Skin of body (tissue), 2 donors: ENCODE measurements around the gene SNX1. TPM values are rescaled to one million over a fixed set of nuclear protein-coding genes. Genes with fewer than 3 reads are reported as not detected.
"Not testable (repeated sequence)": the region's sequence is repeated elsewhere in the genome, so short reads cannot be mapped to it uniquely, and the experiment has no call there.

Experiments used
- DNase-seq: peaks from one replicate; lab custom pipeline; 2025; lab: John Stamatoyannopoulos, UW
- total RNA-seq: library from RNA; depleted of rRNA; stranded (reverse); fragments of >200 nt; gene quantifications from one replicate; pipeline ENCODE4 v1.2.3, GENCODE V29; 2014

SNX1 gene
- total RNA-seq, 1 donor from 2014 or later, result 58.2 TPM

DNA sequence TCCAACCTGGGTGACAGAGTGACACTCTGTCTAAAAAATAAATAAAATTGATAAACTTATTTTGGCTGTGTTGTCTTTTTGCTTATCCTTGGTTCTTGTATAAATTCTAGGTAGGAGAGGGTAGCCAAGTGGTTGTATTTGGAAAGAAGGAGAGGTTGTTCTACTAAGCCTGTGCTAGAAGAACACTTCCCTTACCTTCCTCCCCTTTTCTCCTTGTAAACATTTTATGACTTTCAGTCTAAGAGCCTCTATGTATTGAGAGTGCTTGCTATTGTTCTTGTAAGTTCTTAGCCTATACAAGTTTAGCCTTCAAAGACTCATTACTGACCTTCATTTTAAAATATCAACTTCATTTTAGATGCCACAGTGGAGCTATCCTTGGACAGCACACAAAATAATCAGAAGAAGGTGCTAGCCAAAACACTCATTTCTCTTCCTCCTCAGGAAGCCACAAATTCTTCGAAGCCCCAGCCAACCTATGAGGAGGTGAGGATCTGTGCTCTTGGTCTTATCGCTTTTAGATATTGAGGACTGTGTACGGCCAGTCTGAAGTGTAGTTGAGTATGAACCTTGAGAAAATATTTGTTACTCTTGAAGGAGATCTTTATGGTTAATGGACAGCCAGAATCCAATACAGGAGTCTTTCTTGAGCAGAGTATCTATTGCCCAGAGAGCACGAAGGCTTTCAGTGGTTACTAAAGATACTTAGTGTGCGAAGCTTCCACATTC, 22.1 kb downstream of the SNX1 start:
- DNase-seq, result no peak

DNA sequence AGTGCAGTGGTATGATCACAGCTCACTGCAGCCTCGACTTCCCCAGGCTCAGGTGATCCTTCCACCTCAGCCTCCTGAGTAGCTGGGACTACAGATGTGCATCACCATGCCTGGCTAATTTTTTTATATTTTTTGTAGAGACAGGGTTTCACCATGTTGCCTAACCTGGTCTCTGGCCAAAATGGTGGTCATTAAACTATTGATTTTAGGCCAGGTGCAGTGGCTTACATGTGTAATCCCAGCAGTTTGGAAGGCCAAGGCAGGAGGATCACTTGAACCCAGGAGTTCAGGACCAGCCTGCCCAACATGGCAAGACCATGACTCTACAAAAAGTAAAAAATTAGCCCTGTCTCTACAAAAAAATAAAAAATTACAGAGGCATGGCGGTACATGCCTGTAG, 24.5 kb downstream of the SNX1 start:
- DNase-seq, result not testable (repeated sequence)

DNA sequence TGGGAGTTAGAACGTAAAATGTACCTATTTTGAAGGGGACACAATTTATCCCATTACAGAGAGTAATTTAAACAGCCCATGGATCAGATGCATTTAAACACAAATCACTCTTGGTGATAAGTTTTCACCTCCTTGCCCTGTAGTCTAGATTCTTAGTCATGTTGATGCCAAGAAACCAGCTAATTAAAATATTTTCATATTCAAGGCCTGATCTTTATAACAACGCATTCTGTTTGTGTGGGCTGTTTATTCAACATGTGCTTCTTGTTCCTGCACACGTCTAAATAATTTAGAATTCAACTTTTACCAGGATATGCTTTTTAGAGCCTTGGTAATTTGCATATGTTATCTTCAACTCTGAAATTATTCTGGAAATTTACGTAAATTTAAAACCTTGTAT, 25.8 kb downstream of the SNX1 start:
- DNase-seq, result no peak

DNA sequence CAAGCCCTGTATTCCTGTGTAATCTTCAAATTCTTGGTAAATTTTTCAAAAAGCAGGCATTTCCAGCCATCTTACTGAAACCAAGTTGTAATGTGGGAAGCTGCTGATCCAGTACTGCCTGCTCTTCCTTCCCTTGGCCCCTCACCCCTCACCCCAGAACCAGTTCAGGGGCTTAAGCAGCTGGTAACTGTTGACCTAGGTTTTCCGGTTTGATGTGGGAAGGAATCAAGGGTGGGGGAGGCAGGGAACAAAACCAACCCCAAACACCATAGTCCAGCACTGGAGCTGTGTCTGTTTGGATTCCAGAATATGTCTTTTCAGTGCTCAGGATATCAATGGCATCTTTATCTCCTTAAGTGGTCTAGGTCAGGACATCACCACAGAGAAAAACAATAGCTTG, 26.7 kb downstream of the SNX1 start:
- no peak for DNase-seq

DNA sequence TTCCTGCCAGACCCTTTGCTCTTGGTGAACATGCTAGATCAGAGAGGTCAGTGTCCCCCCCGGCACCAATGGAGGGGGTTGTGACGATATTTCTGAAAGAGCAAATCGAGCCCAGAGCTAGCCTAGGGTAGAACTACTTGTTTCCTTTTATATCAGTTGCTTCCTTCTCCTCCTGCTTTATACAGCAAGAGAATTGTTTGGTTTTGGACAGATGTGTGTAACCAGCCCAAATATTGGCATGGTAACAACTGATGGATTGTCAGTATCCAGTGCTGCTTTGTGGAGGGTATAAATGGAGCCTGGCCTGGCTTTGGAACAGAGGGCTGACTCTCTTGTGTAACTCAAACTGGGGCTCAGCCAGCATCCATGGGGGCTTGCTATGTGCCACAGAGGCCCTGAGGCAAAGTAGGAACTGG, 27.2 kb downstream of the SNX1 start:
- peak; percentile 22 for DNase-seq

DNA sequence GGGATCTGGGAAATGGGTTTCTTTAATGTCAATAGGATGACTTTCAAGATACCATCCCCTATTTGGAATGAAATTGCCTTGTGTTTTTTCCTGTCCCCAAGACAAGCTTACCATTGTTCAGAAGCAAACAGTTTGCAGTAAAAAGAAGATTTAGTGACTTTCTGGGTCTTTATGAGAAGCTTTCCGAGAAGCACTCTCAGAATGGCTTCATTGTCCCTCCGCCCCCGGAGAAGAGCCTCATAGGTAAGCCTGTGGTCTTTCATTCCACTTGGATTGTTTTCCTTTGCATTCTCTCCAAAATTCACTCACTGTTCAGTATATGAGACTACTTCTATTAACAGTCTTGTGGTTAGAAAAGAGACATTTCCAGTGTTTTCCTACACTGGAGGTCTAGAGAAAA, 30.2 kb downstream of the SNX1 start:
- no peak for DNase-seq

DNA sequence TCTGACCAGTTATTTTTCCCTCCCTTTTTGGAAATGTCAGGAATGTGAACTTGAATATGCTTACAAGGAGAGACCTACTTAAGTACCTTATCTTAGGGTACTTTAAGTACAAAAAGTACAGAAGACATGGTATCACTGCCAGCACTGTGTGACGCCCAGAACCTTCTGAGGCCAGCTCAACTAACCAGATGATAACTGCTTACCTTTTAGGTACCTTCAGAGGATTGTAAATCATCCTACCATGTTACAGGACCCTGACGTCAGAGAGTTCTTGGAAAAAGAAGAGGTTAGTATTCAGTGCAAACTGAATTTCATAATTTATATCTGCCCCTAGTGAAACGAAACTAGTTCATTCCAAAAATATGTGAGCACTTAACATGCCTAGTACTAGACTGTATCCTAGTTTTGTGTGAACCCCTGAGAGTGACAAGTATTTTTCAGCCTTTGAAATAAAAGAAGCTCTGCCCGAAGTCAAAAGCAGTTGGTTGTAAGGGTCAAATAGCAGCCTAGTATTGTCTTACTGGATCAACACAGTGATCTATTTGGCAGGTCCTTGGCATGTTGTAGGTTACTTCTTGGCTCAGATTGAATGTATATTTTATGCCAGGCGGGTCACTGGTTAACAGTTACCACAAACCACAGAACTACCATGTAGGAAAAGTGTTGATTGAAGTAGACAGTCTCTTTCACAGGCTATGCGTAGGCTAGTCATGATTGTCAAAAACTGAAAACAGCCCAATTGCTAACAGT, 31.9 kb downstream of the SNX1 start:
- no peak for DNase-seq

DNA sequence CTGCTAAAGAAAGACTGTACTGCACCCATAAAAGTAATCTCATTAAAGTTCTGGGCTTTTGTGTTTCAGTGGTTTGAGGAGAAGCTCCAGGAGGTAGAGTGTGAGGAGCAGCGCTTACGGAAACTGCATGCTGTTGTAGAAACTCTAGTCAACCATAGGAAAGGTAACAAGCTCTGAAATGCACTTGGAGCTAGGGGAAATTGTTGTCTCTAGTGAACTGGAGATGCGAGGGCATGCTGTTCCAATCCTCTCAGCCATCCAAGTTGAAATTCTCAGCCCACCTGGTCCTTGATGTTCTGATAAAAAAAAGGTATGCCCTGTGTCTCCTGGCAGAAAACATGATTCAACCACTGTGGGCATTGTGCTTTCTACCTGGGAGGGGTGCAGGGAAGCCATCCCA, 34.4 kb downstream of the SNX1 start:
- no peak for DNase-seq

DNA sequence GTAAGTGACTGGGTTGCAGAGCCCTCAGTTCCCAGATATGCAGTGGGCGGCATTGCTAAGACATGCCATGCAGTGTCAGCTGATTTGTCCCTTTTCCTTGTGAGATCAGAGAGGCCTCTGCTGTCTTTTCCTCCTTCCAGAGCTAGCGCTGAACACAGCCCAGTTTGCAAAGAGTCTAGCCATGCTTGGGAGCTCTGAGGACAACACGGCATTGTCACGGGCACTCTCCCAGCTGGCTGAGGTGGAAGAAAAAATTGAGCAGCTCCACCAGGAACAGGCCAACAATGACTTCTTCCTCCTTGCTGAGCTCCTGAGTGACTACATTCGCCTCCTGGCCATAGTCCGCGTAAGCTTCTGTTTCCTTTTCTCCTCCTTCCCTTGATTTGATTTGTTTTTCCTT, 35.8 kb downstream of the SNX1 start:
- DNase-seq, result no peak

DNA sequence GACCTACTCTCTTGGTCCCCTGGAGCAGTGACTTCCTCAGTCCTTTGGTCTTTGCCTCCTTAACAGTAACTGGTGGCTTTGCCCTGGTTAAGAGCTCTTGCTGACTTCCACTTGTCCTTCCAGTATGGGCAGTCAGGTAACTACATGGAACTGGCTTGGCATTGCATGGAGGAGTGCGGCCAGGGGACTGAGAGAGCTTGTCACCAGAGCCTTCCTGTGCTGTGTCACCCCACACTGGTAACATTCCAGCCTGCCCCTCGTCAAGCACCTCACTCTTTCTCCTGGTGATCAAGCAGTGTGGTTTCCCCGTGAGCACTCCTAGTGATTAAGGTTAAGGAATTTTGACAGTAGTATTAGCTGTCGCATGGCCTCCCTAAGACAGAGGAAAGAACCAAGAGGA, 36.4 kb downstream of the SNX1 start:
- no peak for DNase-seq

DNA sequence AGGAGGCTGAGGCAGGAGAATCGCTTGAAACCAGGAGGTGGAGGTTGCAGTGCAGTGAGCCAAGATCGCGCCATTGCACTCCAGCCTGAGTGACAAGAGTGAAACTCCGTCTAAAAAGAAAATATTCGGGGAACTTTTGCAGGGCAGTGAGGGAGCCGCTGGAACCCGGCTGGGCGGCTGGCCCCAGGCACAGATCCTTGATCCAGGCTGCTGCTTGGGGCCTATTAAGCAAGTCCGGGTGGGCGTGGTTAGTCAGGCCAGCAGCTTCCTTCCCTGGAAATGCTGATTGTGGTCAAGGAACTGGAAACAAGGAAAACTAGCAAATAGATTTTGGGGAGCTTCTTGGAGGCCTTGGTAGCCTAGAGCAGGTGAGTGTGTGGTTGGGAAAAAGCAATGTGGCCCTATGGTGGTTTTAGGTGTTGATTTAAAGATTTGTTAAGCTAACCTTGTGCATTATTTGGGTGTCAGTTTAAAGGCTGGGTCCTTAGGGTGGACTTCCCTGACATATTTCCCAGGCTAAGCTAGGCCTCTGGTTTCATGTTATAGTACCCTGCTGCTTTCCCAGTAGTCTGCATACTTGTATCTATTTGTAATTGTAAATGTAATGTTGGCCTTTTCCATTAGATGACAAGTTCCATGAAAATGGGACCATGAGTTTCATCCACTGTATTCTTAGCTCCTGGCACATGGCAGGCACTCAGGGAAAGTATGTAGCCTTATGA, 38.0 kb downstream of the SNX1 start:
- no peak for DNase-seq

DNA sequence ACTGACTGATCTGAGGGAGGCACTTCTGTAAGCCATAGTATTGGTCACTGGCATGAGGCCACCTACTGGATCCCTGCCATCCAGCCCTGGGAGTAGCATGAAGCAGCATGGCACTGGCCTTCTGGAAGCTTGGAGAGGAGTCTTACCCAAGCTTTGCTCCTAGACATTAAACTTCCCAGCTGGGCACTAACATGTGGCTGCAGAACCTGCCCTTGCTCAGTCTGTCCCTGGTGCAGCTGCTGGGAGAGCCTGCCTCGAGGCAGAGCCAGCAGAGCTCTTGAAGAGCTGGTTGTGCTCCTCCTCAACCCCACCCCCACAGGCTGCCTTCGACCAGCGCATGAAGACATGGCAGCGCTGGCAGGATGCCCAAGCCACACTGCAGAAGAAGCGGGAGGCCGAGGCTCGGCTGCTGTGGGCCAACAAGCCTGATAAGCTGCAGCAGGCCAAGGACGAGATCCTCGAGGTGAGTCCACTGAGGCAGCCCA, 38.6 kb downstream of the SNX1 start:
- no peak for DNase-seq

DNA sequence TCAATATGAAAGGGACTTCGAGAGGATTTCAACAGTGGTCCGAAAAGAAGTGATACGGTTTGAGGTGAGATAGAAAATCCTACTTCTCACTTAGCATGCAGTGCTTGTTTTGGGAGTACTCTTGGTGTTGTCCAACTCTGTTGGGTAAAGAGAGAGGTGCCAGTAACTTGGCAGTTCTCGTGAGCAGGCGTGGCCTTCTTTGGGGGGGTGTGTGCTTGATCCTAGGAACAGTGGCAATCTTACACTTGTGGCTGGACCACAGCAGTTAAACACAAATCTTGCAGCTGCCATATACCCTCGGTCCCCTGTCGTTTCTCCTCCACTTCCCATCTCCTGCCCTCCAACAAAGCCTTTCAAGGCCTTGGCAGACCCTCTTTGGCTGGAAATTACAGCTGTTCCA, 40.6 kb downstream of the SNX1 start:
- no peak for DNase-seq

DNA sequence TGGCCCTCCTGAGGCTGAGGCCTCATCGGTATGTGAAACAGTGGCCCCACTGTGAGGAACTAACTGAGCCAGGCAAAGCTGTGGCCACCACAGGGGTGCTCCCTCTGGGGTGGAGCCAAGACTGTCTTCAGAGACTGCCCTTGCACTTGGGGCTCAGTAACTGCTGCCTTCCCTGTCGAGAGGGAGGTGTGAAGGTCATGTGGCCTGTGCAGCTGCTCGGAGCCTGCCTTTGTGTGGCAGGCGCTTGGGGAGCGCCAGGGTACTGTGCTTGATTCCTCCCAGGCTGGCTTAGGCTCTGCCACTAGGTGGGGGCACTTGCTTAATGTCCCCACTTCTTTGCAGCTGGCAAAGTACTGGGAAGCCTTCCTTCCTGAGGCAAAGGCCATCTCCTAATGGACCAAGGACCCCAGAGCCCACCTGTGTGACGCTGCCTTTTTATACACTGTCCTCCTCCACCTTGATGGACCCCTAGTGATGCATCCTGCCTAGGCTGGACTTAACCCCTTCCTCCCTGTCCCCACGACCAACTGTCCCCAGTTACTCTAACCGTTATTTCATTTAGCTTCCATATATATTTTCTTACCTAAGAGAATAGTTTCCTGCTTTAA, 41.5 kb downstream of the SNX1 start:
- DNase-seq, result no peak

DNA sequence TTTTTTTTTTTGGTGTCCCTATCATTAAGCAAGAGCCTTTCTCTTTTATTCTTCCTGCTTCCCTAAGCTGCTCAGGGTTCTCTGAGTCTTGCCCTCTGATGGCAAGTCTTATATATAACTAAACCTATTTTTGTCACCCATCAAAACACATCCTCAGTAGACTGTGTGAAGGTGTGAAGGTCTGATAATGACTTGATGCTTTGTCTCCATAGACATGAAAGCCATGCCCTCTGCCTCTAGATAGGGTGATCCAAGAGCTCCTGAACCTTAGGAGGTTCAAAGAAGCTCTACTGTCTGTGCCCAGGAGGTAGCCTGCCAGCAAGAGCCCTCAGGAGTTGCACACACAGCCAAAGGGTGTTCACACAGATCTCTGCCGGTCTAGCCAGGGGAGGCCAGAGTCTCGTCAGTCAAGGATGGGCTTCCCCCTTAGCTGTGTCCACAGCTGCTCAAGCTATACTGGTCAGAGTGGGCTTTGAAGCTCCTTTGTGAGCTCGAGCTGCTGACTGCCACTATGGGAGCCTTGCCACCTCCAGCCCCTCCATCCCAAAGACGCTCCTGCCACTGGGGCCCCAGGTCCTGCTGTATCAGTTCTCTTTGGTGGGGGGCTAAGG, 42.7 kb downstream of the SNX1 start:
- no peak for DNase-seq

DNA sequence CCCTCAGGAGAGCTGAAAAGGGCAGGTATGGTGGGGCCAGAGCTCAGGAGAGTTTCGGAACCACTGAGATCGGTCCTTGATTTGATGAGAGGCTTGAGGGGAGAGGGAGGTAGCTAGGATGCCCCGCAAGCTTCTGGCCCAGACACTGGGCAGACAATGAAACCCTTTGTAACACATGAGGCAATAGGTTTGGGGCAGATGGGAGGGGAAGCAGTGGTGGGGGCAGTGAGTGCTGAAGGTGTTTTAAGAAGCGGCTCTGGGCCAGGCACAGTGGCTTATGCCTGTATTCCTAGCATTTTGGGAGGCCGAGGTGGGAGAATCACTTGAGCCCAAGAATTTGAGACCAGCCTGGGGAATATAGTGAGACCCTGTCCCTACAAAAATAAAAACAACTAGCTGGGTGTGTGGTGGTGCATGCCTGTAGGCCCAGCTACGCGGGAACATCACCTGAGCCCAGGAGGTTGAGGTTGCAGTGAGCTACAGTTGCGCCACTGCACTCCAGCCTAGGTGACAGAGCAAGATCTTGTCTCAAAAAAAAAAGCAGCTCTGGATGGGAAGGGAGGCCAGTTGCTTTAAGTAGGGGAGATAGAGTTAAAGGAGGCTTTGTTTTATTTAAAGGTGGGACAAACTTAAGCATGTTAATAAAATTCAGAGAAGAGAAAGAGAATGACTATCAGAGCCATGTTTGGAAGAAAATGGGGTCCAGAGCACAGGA, 46.2 kb downstream of the SNX1 start:
- DNase-seq, result no peak

DNA sequence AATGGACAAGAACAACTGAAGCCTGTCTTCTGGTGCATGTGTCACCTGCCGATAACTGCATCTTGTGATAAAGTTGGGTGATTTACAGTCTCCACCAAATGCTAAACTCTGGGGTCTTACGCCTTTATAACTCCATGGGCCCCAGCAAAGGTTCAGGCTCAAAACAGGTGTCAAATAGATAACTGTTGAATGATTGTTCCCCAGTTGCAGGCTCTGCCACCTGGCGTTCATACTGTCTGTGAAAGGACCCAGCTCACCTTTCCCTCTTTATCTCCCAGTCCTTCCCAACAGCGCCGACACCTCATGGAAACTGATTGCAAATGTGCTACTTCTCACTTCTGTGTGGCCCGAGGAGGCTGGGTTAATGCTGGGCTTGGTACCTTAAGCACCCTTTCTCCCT, 47.5 kb downstream of the SNX1 start:
- DNase-seq, result no peak

DNA sequence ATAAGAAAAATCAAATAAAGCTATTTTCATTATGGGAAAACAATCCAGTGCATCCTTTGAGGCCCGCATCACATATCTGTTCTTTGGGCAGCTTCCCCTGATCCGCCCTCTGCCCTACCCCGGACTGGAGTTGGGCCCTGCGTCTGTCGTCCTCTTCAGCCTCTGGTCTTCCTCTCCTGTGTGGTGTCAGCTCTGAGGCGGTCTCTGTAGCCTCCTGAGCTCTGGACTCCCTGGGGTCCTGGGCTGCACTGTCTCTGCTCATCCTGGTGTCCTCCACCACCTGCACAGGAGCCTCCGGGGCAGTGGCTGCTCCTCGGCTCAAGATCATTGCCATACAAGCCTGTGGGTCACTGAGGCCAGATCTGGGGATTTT, 48.4 kb downstream of the SNX1 start:
- no peak for DNase-seq

DNA sequence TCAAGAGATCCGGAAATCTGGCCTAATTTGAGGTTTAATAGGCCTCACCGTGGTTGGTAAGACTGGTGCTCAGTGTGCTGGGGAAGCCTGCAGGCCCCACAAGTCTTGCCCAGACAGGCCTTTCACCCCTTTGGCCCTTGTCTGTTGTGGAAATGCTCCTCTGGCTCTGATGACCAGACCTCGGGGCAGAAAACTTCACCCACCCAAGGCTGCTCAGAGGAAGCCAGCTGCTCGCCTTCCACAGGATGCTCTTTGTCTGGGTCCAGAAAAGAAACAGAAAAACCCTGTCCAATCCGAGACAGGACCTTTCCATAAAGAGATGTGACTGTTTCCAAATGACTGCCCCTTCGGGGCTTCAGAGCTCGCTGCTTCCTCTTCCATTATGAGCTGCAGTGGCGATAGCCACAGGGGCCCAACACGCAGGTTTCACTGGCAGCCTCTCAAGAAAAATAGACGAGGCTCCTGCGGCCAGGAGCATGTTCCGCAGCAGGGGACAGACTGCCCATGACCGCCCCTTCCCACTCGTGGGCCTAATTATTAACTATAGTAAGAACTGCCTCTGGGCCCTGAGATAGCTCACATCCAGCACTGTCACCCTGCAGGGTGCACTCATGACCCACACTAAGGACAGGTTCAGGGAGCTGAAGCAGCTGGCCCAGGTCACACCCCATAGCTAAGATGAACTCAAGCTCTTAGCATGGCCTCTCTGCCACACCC, 48.9 kb downstream of the SNX1 start:
- DNase-seq, result no peak

DNA sequence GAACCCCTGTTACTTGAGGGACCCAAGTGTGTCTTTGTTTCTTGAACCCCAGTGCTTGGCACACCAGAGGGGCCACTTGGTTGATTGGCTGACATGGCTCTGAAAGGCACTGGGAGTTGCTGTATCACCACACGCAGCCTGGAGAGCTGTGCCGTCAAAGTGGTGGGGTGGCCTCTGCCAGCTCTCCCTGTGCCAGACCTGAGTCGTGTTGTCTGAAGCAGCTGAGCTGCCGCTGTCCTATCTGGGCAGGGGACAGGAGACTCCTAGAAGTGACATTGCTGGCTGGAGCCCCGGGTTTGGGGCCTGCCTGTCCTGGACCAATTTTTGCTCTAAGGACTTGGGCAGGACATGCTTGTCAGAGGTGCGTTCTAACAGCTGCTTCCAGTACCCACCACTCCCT, 50.3 kb downstream of the SNX1 start:
- DNase-seq, result no peak
